Neural cell (in vitro differentiated cells): ENCODE measurements around the gene URB1.

ENCODE experiments used
- CTCF ChIP-seq: fragments of 450-650 bp; IDR thresholded peaks from 2 replicates; pipeline ENCODE4 v1.5.1; 2014; ENCODE audit warnings: antibody characterized with exemption, mild to moderate bottlenecking, moderate library complexity; ENCODE audit not compliant: poor library complexity, severe bottlenecking
- EP300 ChIP-seq: fragments of 450-650 bp; conservative IDR thresholded peaks from 2 replicates; pipeline ENCODE4 v1.6.1; 2014; ENCODE audit warnings: antibody characterized with exemption, mild to moderate bottlenecking, moderate library complexity; ENCODE audit not compliant: poor library complexity, severe bottlenecking
- EZH2 ChIP-seq: fragments of 200-600, 300-800 bp; shearing (Covaris generic), sonication (generic); IDR thresholded peaks from 2 replicates; pipeline ENCODE4 v1.6.1; 2014; ENCODE audit warnings: antibody characterized with exemption, low read length, borderline replicate concordance, mild to moderate bottlenecking; ENCODE audit not compliant: insufficient read depth, poor library complexity, severe bottlenecking
- POLR2AphosphoS5 ChIP-seq: IDR thresholded peaks from 2 replicates; pipeline ENCODE4 v1.6.1; 2012
- REST ChIP-seq: IDR thresholded peaks from 2 replicates; pipeline ENCODE4 v1.6.1; 2012; ENCODE audit warnings: borderline replicate concordance
- SMC3 ChIP-seq: fragments of 450-650 bp; conservative IDR thresholded peaks from 2 replicates; pipeline ENCODE4 v1.6.1; 2014; ENCODE audit warnings: antibody characterized with exemption, mild to moderate bottlenecking, moderate library complexity; ENCODE audit not compliant: poor library complexity

- no peak for TF ChIP-seq EZH2
- TF ChIP-seq CTCF, result no peak
- no peak for TF ChIP-seq POLR2AphosphoS5
- no peak for TF ChIP-seq EP300
- no peak for TF ChIP-seq SMC3
- TF ChIP-seq REST, result no peak
These were observed 116.1 kb downstream of the URB1 start for GRCh38 chr21:32276671-32277070.
